ENCODE results near the gene TELO2. TPM values are rescaled to one million over a fixed set of nuclear protein-coding genes. Genes with fewer than 3 reads are reported as not detected.

TELO2 gene
- total RNA-seq, 3 donors from 2014 or later: 15.2 to 27.5 (median 23.9) TPM

- Histone ChIP-seq H3K4me1 (no peaks in the 10 kb centered on the region), H3K27ac (no peak overlapping the region), H3K36me3 (no peaks in the 10 kb centered on the region), H3K9me3 (no peaks in the 10 kb centered on the region), H3K27me3 (no peaks in the 10 kb centered on the region), H3K4me3 (no peak overlapping the region)
- TF ChIP-seq CTCF (IDR thresholded peaks at IDR 0.05) (no peak), POLR2A (IDR thresholded peaks at IDR 0.05) (no peak), POLR2AphosphoS5 (IDR thresholded peaks at IDR 0.05) (no peak)
- no peak for DNase-seq (ENCODE audit: low spot score in 2 of 2)
- intact Hi-C loops (cut with DNase I; ENCODE audit: low total_unique reads): no loop called here
These were observed 6.4 kb upstream of the TELO2 start for GRCh38 chr16:1486551-1487390.

- TF ChIP-seq CTCF (IDR thresholded peaks at IDR 0.05): no peak
- TF ChIP-seq POLR2AphosphoS5 (IDR thresholded peaks at IDR 0.05): no peak
- no peak for TF ChIP-seq POLR2A (IDR thresholded peaks at IDR 0.05)
- Histone ChIP-seq H3K4me1 (no peaks in the 10 kb centered on the region), H3K27ac (no peak overlapping the region), H3K9me3 (no peaks in the 10 kb centered on the region), H3K4me3 (no peak overlapping the region), H3K27me3 (no peaks in the 10 kb centered on the region), H3K36me3 (no peaks in the 10 kb centered on the region)
- intact Hi-C loops (cut with DNase I; ENCODE audit: low total_unique reads): no loop called here
- no peak for DNase-seq (ENCODE audit: low spot score in 2 of 2)
These were observed 5.6 kb upstream of the TELO2 start for GRCh38 chr16:1487395-1488053.

GRCh38 chr16:1488054-1488601 is 5.0 kb upstream of the TELO2 start:
- Histone ChIP-seq H3K4me3 (no peak overlapping the region), H3K27ac (no peak overlapping the region), H3K27me3 (no peaks in the 10 kb centered on the region), H3K9me3 (no peaks in the 10 kb centered on the region), H3K36me3 (no peaks in the 10 kb centered on the region), H3K4me1 (peaks cover 0 to 3% of the 10 kb centered on the region in 2 donors)
- no peak for DNase-seq (ENCODE audit: low spot score in 2 of 2)
- no peak for TF ChIP-seq POLR2AphosphoS5 (IDR thresholded peaks at IDR 0.05)
- TF ChIP-seq POLR2A (IDR thresholded peaks at IDR 0.05): no peak
- no peak for TF ChIP-seq CTCF (IDR thresholded peaks at IDR 0.05)
- intact Hi-C loops (cut with DNase I; ENCODE audit: low total_unique reads): no loop called here

- DNase-seq (ENCODE audit: low spot score in 2 of 2): no peak
- Histone ChIP-seq H3K36me3 (no peaks in the 10 kb centered on the region), H3K27ac (no peak within 1 kb of the TSS), H3K27me3 (no peaks in the 10 kb centered on the region), H3K4me1 (peaks cover 0 to 3% of the 10 kb centered on the region in 2 donors), H3K4me3 (no peak within 1 kb of the TSS), H3K9me3 (no peaks in the 10 kb centered on the region)
- intact Hi-C loops (cut with DNase I; ENCODE audit: low total_unique reads): no loop called here
- TF ChIP-seq CTCF (IDR thresholded peaks at IDR 0.05): no peak
- no peak for TF ChIP-seq POLR2AphosphoS5 (IDR thresholded peaks at IDR 0.05)
- no peak for TF ChIP-seq POLR2A (IDR thresholded peaks at IDR 0.05)
These were observed 4.5 kb upstream of the TELO2 start, which contains the start of gene PTX4 for GRCh38 chr16:1488619-1489018. Gene PTX4 (minus strand): TSS chr16:1488944. CDS start chr16:1488909, 35 bp downstream.

- intact Hi-C loops (cut with DNase I; ENCODE audit: low total_unique reads): no loop called here
- no peak overlapping the region for H3K27ac ChIP-seq
- DNase-seq (ENCODE audit: low spot score in 2 of 2): no peak
- no peak overlapping the region for H3K4me3 ChIP-seq
- no peaks in the 10 kb centered on the region for H3K27me3 ChIP-seq
- TF ChIP-seq POLR2AphosphoS5 (IDR thresholded peaks at IDR 0.05): no peak
- H3K9me3 ChIP-seq: no peaks in the 10 kb centered on the region
- peaks cover 0 to 6% of the 10 kb centered on the region in 2 donors for H3K4me1 ChIP-seq
- H3K36me3 ChIP-seq: no peaks in the 10 kb centered on the region
These were observed 4.1 kb upstream of the TELO2 start for GRCh38 chr16:1489077-1489476.
